MCF 10A (cell line): ENCODE results near the gene GOLGA8R. TPM values are rescaled to one million over a fixed set of nuclear protein-coding genes. Genes with fewer than 3 reads are reported as not detected.
"Not testable (repeated sequence)": the region's sequence is repeated elsewhere in the genome, so short reads cannot be mapped to it uniquely, and the experiment has no call there.

ENCODE experiments used
- BruUV-seq: library from RNA; stranded (reverse); fragments of 400-500 nt; replicated peaks from 2 replicates; lab custom pipeline; 2021; lab: Mats Ljungman, UMichigan
- CTCF ChIA-PET: fragments of 300-600 bp; sonication (Branson Sonifier 250); formaldehyde crosslinking; extraction: SDS; loops from one replicate; lab custom pipeline; 2021; ENCODE audit warnings: antibody characterized with exemption, inconsistent platforms; lab: Yijun Ruan, JAX
- POLR2A ChIA-PET: fragments of 300-600, 350-650 bp; sonication (Branson Sonifier 250); formaldehyde crosslinking; extraction: SDS; loops from one replicate; lab custom pipeline; 2020; ENCODE audit warnings: antibody characterized with exemption, inconsistent platforms; lab: Yijun Ruan, JAX
- DNase-seq: peaks from one replicate; pipeline ENCODE4 v3.0.0-alpha.2; 2018; ENCODE audit not compliant: unreplicated experiment
- H3K27ac Mint-ChIP-seq: one replicate; pipeline ENCODE4 v1.8.0; 2022; ENCODE audit warnings: mild to moderate bottlenecking, low read depth, mixed read lengths; ENCODE audit not compliant: unreplicated experiment
- H3K27me3 Mint-ChIP-seq: one replicate; pipeline ENCODE4 v1.8.0; 2022; ENCODE audit warnings: mixed read lengths; ENCODE audit not compliant: insufficient read depth, unreplicated experiment
- H3K36me3 Mint-ChIP-seq: one replicate; pipeline ENCODE4 v1.8.0; 2022; ENCODE audit warnings: mild to moderate bottlenecking, moderate library complexity, mixed read lengths; ENCODE audit not compliant: insufficient read depth, unreplicated experiment
- H3K4me1 Mint-ChIP-seq: one replicate; pipeline ENCODE4 v1.8.0; 2022; ENCODE audit warnings: mixed read lengths; ENCODE audit not compliant: insufficient read depth, unreplicated experiment
- H3K4me3 Mint-ChIP-seq: one replicate; pipeline ENCODE4 v1.8.0; 2022; ENCODE audit warnings: mild to moderate bottlenecking, moderate library complexity, mixed read lengths; ENCODE audit not compliant: unreplicated experiment
- H3K9me3 Mint-ChIP-seq: one replicate; pipeline ENCODE4 v1.8.0; 2022; ENCODE audit warnings: mixed read lengths; ENCODE audit not compliant: unreplicated experiment
- intact Hi-C: fragments of 100-400 bp; cut with micrococcal nuclease; formaldehyde crosslinking; loops from 2 replicates; pipeline ENCODE4 v1.14.1; 2022
- total RNA-seq: library from RNA; stranded (reverse); gene quantifications from 2 replicates; pipeline ENCODE4 v1.2.3, GENCODE V29; 2022

Gene GOLGA8R
- total RNA-seq, 1 experiment from 2014 or later: 3.0 TPM

GRCh38 chr15:30368271-30368670 lies 45.8 kb downstream of the GOLGA8R start:
- POLR2A ChIA-PET, H3K4me1 Mint-ChIP-seq, CTCF ChIA-PET: not testable (repeated sequence)

GRCh38 chr15:30367246-30367645 lies 46.8 kb downstream of the GOLGA8R start:
- BruUV-seq, H3K27ac Mint-ChIP-seq, H3K36me3 Mint-ChIP-seq, POLR2A ChIA-PET, H3K9me3 Mint-ChIP-seq, H3K4me3 Mint-ChIP-seq, intact Hi-C loops, DNase-seq, H3K4me1 Mint-ChIP-seq, H3K27me3 Mint-ChIP-seq, CTCF ChIA-PET: not testable (repeated sequence)

More at GRCh38 chr15:30368271-30368670, 45.8 kb downstream of the GOLGA8R start:
- H3K9me3 Mint-ChIP-seq, BruUV-seq, H3K27ac Mint-ChIP-seq, H3K4me3 Mint-ChIP-seq, DNase-seq, H3K27me3 Mint-ChIP-seq, H3K36me3 Mint-ChIP-seq, intact Hi-C loops: not testable (repeated sequence)

GRCh38 chr15:30361404-30361803 lies 52.7 kb downstream of the GOLGA8R start:
- H3K27ac Mint-ChIP-seq, H3K9me3 Mint-ChIP-seq, CTCF ChIA-PET, intact Hi-C loops, BruUV-seq, H3K27me3 Mint-ChIP-seq, H3K4me1 Mint-ChIP-seq, DNase-seq, H3K4me3 Mint-ChIP-seq, H3K36me3 Mint-ChIP-seq, POLR2A ChIA-PET: not testable (repeated sequence)

- H3K27me3 Mint-ChIP-seq, H3K27ac Mint-ChIP-seq, CTCF ChIA-PET, H3K4me3 Mint-ChIP-seq, H3K9me3 Mint-ChIP-seq, POLR2A ChIA-PET, BruUV-seq, DNase-seq, H3K36me3 Mint-ChIP-seq, H3K4me1 Mint-ChIP-seq, intact Hi-C loops: not testable (repeated sequence)
These were observed 53.1 kb downstream of the GOLGA8R start for GRCh38 chr15:30360990-30361389.

GRCh38 chr15:30355043-30355442 lies 59.0 kb downstream of the GOLGA8R start:
- CTCF ChIA-PET, H3K36me3 Mint-ChIP-seq, intact Hi-C loops, H3K27ac Mint-ChIP-seq, BruUV-seq, POLR2A ChIA-PET, H3K4me1 Mint-ChIP-seq, DNase-seq, H3K4me3 Mint-ChIP-seq, H3K27me3 Mint-ChIP-seq, H3K9me3 Mint-ChIP-seq: not testable (repeated sequence)

Other genes with a start within 250 kb of the GOLGA8R start
- 1.9 TPM in 1 of 2 replicates, not detected in the other for gene CHRFAM7A, start 20.7 kb downstream of the GOLGA8R start, total RNA-seq
- gene GOLGA8Q, start 137.8 kb upstream of the GOLGA8R start, total RNA-seq: 2.0 TPM in 1 of 2 replicates, not detected in the other
- gene GOLGA8H, start 189.8 kb upstream of the GOLGA8R start, total RNA-seq: 0.70 and 0.71 TPM in 2 replicates